NOMO-1 (cell line): Measurements from ENCODE around the gene CFB.
"Not testable (repeated sequence)": the region's sequence is repeated elsewhere in the genome, so short reads cannot be mapped to it uniquely, and the experiment has no call there.

Experiments
- DNase-seq, 2 experiments: peaks; one replicate each; lab custom pipeline; 2025; ENCODE audit not compliant: unreplicated experiment in 2 of 2; lab: John Stamatoyannopoulos, UW

The CFB gene

GRCh38 chr6:31911826-31912585 is 33.9 kb upstream of the CFB start:
- no peak for DNase-seq

- DNase-seq: no peak
Measured at GRCh38 chr6:31915351-31915750, 30.5 kb upstream of the CFB start.

- no peak for DNase-seq
Measured at GRCh38 chr6:31915756-31916155, 30.1 kb upstream of the CFB start.

- no peak for DNase-seq
Measured at GRCh38 chr6:31918069-31918720, 27.7 kb upstream of the CFB start.

GRCh38 chr6:31919624-31920303 is 26.1 kb upstream of the CFB start:
- no peak for DNase-seq

GRCh38 chr6:31920811-31921210 is 25.1 kb upstream of the CFB start:
- DNase-seq: peak; percentile 45 to 65

- DNase-seq: no peak
Measured at GRCh38 chr6:31922942-31923341, 23.0 kb upstream of the CFB start.

- no peak for DNase-seq
Measured at GRCh38 chr6:31927242-31927862, 18.5 kb upstream of the CFB start, which contains the start of gene C2. C2 (plus strand) TSS chr6:31927717; CDS start chr6:31927753, 36 bp downstream.

GRCh38 chr6:31927863-31928671 is 17.8 kb upstream of the CFB start:
- DNase-seq: no peak

- no peak for DNase-seq
Measured at GRCh38 chr6:31928672-31928939, 17.3 kb upstream of the CFB start.

GRCh38 chr6:31930962-31931361 is 14.9 kb upstream of the CFB start:
- no peak for DNase-seq

- not testable (repeated sequence) for DNase-seq
Measured at GRCh38 chr6:31932137-31932536, 13.8 kb upstream of the CFB start.

- DNase-seq: no peak
Measured at GRCh38 chr6:31933537-31933936, 12.4 kb upstream of the CFB start.

- DNase-seq: no peak
Measured at GRCh38 chr6:31935021-31935420, 10.9 kb upstream of the CFB start.

- no peak for DNase-seq
Measured at GRCh38 chr6:31935823-31936222, 10.1 kb upstream of the CFB start.

GRCh38 chr6:31940256-31940664 is 5.6 kb upstream of the CFB start:
- DNase-seq: no peak

- no peak for DNase-seq
Measured at GRCh38 chr6:31943742-31944141, 2.2 kb upstream of the CFB start.

GRCh38 chr6:31945154-31945506 is 765 bp upstream of the CFB start:
- DNase-seq: no peak

GRCh38 chr6:31946370-31946885 is 533 bp downstream of the CFB start:
- no peak for DNase-seq

GRCh38 chr6:31947070-31947675 is 1.3 kb downstream of the CFB start:
- no peak for DNase-seq
